Right ventricle myocardium superior (tissue), 1 donor: ENCODE results near the gene HABP4. TPM values are rescaled to one million over a fixed set of nuclear protein-coding genes. Genes with fewer than 3 reads are reported as not detected.

Experiments used
- ATAC-seq: fragments of 200-7000 bp; cut with Tn5 transposase; one replicate; pipeline ENCODE4 v1.9.1; 2020; ENCODE audit warnings: mild to moderate bottlenecking; ENCODE audit not compliant: poor library complexity
- DNase-seq: peaks from one replicate; pipeline ENCODE4 v3.0.0-alpha.2; 2020
- intact Hi-C: fragments of 100-400 bp; cut with DNase I; formaldehyde crosslinking; loops from one replicate; pipeline ENCODE4 v1.11.2; 2022
- total RNA-seq: library from RNA; stranded (reverse); fragmentation: NEBNext Ultra II Directional; extraction: Animal tissue kit (Norgen Biotek cat#: 25700); gene quantifications from one replicate; pipeline ENCODE4 v1.2.1, GENCODE V29; 2021
- donor health status: DM: no; HTN: yes; CAD: no; lungs with severe emphysema.

Gene HABP4
- total RNA-seq, 1 donor from 2014 or later, result 22.8 TPM

GRCh38 chr9:96459268-96460007 is 9.5 kb downstream of the HABP4 start:
- DNase-seq (no peak), ATAC-seq (no peak)
- intact Hi-C loops, result loop anchor here (10.0 kb wide), 2 partner anchors 105 to 195 kb away; partner anchors contain the start of gene PRXL2C

- intact Hi-C loops, result no loop called here
- ATAC-seq, result no peak
Measured at GRCh38 chr9:96460470-96460869, 10.5 kb downstream of the HABP4 start.

GRCh38 chr9:96460882-96461281 is 10.9 kb downstream of the HABP4 start:
- intact Hi-C loops, result no loop called here
- DNase-seq (no peak), ATAC-seq (no peak)

More at GRCh38 chr9:96460470-96460869, 10.5 kb downstream of the HABP4 start:
- no peak for DNase-seq

GRCh38 chr9:96461336-96461735 is 11.4 kb downstream of the HABP4 start:
- ATAC-seq, result no peak
- intact Hi-C loops, result no loop called here

GRCh38 chr9:96462541-96462940 is 12.6 kb downstream of the HABP4 start:
- DNase-seq (no peak), ATAC-seq (no peak)
- intact Hi-C loops, result no loop called here

More at GRCh38 chr9:96461336-96461735, 11.4 kb downstream of the HABP4 start:
- no peak for DNase-seq

- ATAC-seq, result no peak
- no peak for DNase-seq
- intact Hi-C loops, result no loop called here
Measured at GRCh38 chr9:96464426-96464825, 14.5 kb downstream of the HABP4 start.

GRCh38 chr9:96467784-96468183 is 17.8 kb downstream of the HABP4 start:
- peak; percentile 34 for ATAC-seq

GRCh38 chr9:96476013-96476412 is 26.0 kb downstream of the HABP4 start:
- intact Hi-C loops, result no loop called here
- DNase-seq, result no peak
- no peak for ATAC-seq

More at GRCh38 chr9:96467784-96468183, 17.8 kb downstream of the HABP4 start:
- intact Hi-C loops, result no loop called here
- no peak for DNase-seq

- ATAC-seq (peak; percentile 92), DNase-seq (no peak)
- intact Hi-C loops, result no loop called here
Measured at GRCh38 chr9:96476591-96476990, 26.6 kb downstream of the HABP4 start.

GRCh38 chr9:96478829-96479371 is 28.9 kb downstream of the HABP4 start:
- intact Hi-C loops, result no loop called here
- ATAC-seq (no peak), DNase-seq (no peak)

- DNase-seq, result no peak
- ATAC-seq, result no peak
- intact Hi-C loops, result no loop called here
Measured at GRCh38 chr9:96480736-96481135, 30.8 kb downstream of the HABP4 start.

GRCh38 chr9:96482476-96482875 is 32.5 kb downstream of the HABP4 start:
- DNase-seq, result no peak
- ATAC-seq, result no peak
- intact Hi-C loops, result no loop called here

GRCh38 chr9:96483197-96483596 is 33.2 kb downstream of the HABP4 start:
- ATAC-seq (no peak), DNase-seq (no peak)
- intact Hi-C loops, result no loop called here

- DNase-seq (no peak), ATAC-seq (no peak)
- intact Hi-C loops, result no loop called here
Measured at GRCh38 chr9:96483733-96484390, 33.9 kb downstream of the HABP4 start.

- no peak for ATAC-seq
- intact Hi-C loops, result no loop called here
Measured at GRCh38 chr9:96484521-96484931, 34.6 kb downstream of the HABP4 start.

GRCh38 chr9:96485280-96485679 is 35.3 kb downstream of the HABP4 start:
- intact Hi-C loops, result no loop called here
- no peak for DNase-seq
- ATAC-seq, result no peak

More at GRCh38 chr9:96484521-96484931, 34.6 kb downstream of the HABP4 start:
- no peak for DNase-seq

GRCh38 chr9:96486386-96487028 is 36.5 kb downstream of the HABP4 start:
- DNase-seq, result peak; percentile 88
- peak; percentile 91 for ATAC-seq
- intact Hi-C loops, result no loop called here

GRCh38 chr9:96487029-96487396 is 37.0 kb downstream of the HABP4 start:
- ATAC-seq, result no peak
- intact Hi-C loops, result no loop called here
- no peak for DNase-seq

- ATAC-seq (no peak), DNase-seq (no peak)
- intact Hi-C loops, result no loop called here
Measured at GRCh38 chr9:96487949-96488348, 38.0 kb downstream of the HABP4 start.
